Measurements from ENCODE around the gene DCDC2C.

DNA sequence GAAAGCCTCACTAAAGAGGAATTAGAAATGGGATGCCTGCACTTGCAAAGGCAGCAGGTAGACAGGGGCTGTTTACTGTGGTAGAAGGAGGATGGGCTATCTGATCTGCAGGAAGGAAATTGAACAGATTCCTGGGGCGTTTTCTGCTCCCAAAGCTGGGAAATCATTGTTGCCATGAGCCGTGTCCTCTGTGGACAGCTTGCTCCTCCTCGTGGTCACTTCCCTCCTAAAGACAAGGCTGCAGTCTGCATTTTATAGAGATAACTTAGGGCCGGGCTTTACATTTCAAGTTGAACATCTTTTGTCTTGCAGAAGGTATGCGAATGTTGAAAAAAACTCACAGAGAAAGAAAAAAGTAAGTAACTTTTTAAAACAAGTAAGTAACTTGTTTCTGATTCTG, 50.9 kb downstream of the DCDC2C start:
- TF ChIP-seq CTCF (IDR thresholded peaks at IDR 0.05; ENCODE audit: extremely low read depth in 1 of 2, insufficient read depth in 1 of 2, low read depth in 1 of 2, low read length in 2 of 2) = no peak
- TF ChIP-seq EZH2 (IDR thresholded peaks at IDR 0.05; ENCODE audit: borderline replicate concordance, low read depth, low read length, severe bottlenecking) = no peak
